ENCODE data around the gene ATXN10. TPM values are rescaled to one million over a fixed set of nuclear protein-coding genes. Genes with fewer than 3 reads are reported as not detected.

The ATXN10 gene
- total and polyA plus RNA-seq, 2 donors (not counting 1 experiment from before 2014, with no cell fraction given): 52.3 to 95.5 TPM

GRCh38 chr22:45757936-45758335, 86.3 kb downstream of the ATXN10 start:
- Histone ChIP-seq H3K4me1 (ENCODE audit: control insufficient read depth in 2 of 2, insufficient read depth in 2 of 2, low read length in 2 of 2) (peaks cover 0 to 3% of the 10 kb centered on the region in 2 donors), H2AFZ (ENCODE audit: insufficient read depth, low read depth, low read length, poor library complexity, severe bottlenecking) (no peak overlapping the region), H3K27me3 (replicated peaks in 1 of 4; ENCODE audit: control extremely low read depth in 1 of 4, control insufficient read depth in 3 of 4, insufficient read depth in 4 of 4, low read length in 3 of 4) (no peaks in the 10 kb centered on the region), H3K79me2 (ENCODE audit: control insufficient read depth, insufficient read depth, low read length) (peaks cover 14% of the 10 kb centered on the region), H3K36me3 (replicated peaks in 1 of 2; ENCODE audit: control extremely low read depth in 1 of 2, control insufficient read depth in 1 of 2, extremely low read depth in 1 of 2, insufficient read depth in 2 of 2, low read length in 1 of 2) (peaks cover 0 to 12% of the 10 kb centered on the region in 2 experiments), H3K4me3 (ENCODE audit: control extremely low read depth in 1 of 5, extremely low read depth in 1 of 5, insufficient read depth in 1 of 5, low read depth in 2 of 5, low read length in 4 of 5) (no peak overlapping the region), H4K20me1 (ENCODE audit: control insufficient read depth, insufficient read depth, low read length, poor library complexity, severe bottlenecking) (peaks cover 10% of the 10 kb centered on the region), H3K9ac (ENCODE audit: low read length) (no peak overlapping the region), H3K9me3 (ENCODE audit: control extremely low read depth in 1 of 3, control insufficient read depth in 2 of 3, insufficient read depth in 1 of 3, low read length in 2 of 3) (no peaks in the 10 kb centered on the region), H3K4me2 (replicated peaks; ENCODE audit: low read depth, low read length, poor library complexity, severe bottlenecking) (no peak overlapping the region), H3K27ac (ENCODE audit: low read length in 2 of 2) (no peak overlapping the region)
- no peaks in the 10 kb centered on the region for H3K27me3 Mint-ChIP-seq
- no peak overlapping the region for H3K27ac Mint-ChIP-seq
- TF ChIP-seq CTCF (IDR thresholded peaks at IDR 0.05) (no peak), EZH2 (IDR thresholded peaks at IDR 0.05; ENCODE audit: borderline replicate concordance, insufficient read depth, low read depth, low read length, poor library complexity, severe bottlenecking) (no peak)
- intact Hi-C loops (cut with micrococcal nuclease): no loop called here
- ChIA-PET CTCF (no interaction called here), POLR2A (no interaction called here)
- ATAC-seq (ENCODE audit: low read depth) (no peak), DNase-seq (no peak)
- 98% methylated on average over 11 of the region's 11 CpGs for WGBS (ENCODE audit: insufficient coverage)
- H3K4me1 Mint-ChIP-seq: peaks cover 9% of the 10 kb centered on the region
- H3K9me3 Mint-ChIP-seq (ENCODE audit: insufficient read depth): no peaks in the 10 kb centered on the region
- no peak overlapping the region for H3K4me3 Mint-ChIP-seq

- intact Hi-C loops (cut with micrococcal nuclease): no loop called here
- ChIA-PET POLR2A (no interaction called here), CTCF (no interaction called here)
- H3K9me3 ChIP-seq (ENCODE audit: control extremely low read depth in 1 of 3, control insufficient read depth in 2 of 3, insufficient read depth in 1 of 3, low read length in 2 of 3): no peaks in the 10 kb centered on the region
- H4K20me1 ChIP-seq (ENCODE audit: control insufficient read depth, insufficient read depth, low read length, poor library complexity, severe bottlenecking): peaks cover 10% of the 10 kb centered on the region
- no peak for TF ChIP-seq CTCF (IDR thresholded peaks at IDR 0.05)
- no peak for TF ChIP-seq EZH2 (IDR thresholded peaks at IDR 0.05; ENCODE audit: borderline replicate concordance, insufficient read depth, low read depth, low read length, poor library complexity, severe bottlenecking)
- Mint-ChIP-seq H3K9me3 (ENCODE audit: insufficient read depth) (no peaks in the 10 kb centered on the region), H3K4me3 (no peak overlapping the region), H3K27ac (no peak overlapping the region), H3K27me3 (no peaks in the 10 kb centered on the region), H3K4me1 (peaks cover 9% of the 10 kb centered on the region)
- H3K36me3 ChIP-seq (replicated peaks in 1 of 2; ENCODE audit: control extremely low read depth in 1 of 2, control insufficient read depth in 1 of 2, extremely low read depth in 1 of 2, insufficient read depth in 2 of 2, low read length in 1 of 2): peaks cover 0 to 13% of the 10 kb centered on the region in 2 experiments
- no peak for ATAC-seq (ENCODE audit: low read depth)
- H3K4me3 ChIP-seq (ENCODE audit: control extremely low read depth in 1 of 5, extremely low read depth in 1 of 5, insufficient read depth in 1 of 5, low read depth in 2 of 5, low read length in 4 of 5): no peak overlapping the region
- no peaks in the 10 kb centered on the region for H3K27me3 ChIP-seq (replicated peaks in 1 of 4; ENCODE audit: control extremely low read depth in 1 of 4, control insufficient read depth in 3 of 4, insufficient read depth in 4 of 4, low read length in 3 of 4)
- peaks cover 0 to 3% of the 10 kb centered on the region in 2 donors for H3K4me1 ChIP-seq (ENCODE audit: control insufficient read depth in 2 of 2, insufficient read depth in 2 of 2, low read length in 2 of 2)
- no peak overlapping the region for H3K4me2 ChIP-seq (replicated peaks; ENCODE audit: low read depth, low read length, poor library complexity, severe bottlenecking)
- no peak for DNase-seq
- H3K27ac ChIP-seq (ENCODE audit: low read length in 2 of 2): no peak overlapping the region
- 97% methylated on average over 5 of the region's 7 CpGs for WGBS (ENCODE audit: insufficient coverage)
- no peak overlapping the region for H2AFZ ChIP-seq (ENCODE audit: insufficient read depth, low read depth, low read length, poor library complexity, severe bottlenecking)
- no peak overlapping the region for H3K9ac ChIP-seq (ENCODE audit: low read length)
- H3K79me2 ChIP-seq (ENCODE audit: control insufficient read depth, insufficient read depth, low read length): peaks cover 13% of the 10 kb centered on the region
Observed at GRCh38 chr22:45758603-45759002, 87.0 kb downstream of the ATXN10 start.
